ENCODE measurements around the gene SLC25A21.

SLC25A21 gene

GRCh38 chr14:37142835-37143401 is 29.5 kb downstream of the SLC25A21 start:
- H3K79me2 ChIP-seq (ENCODE audit: control insufficient read depth, low read length) = no peaks in the 10 kb centered on the region
- no peaks in the 10 kb centered on the region for H3K36me3 ChIP-seq (ENCODE audit: control insufficient read depth, low read length)
- H3K9me2 ChIP-seq (replicated peaks; ENCODE audit: control insufficient read depth, low read length) = no peaks in the 10 kb centered on the region
- H3F3A ChIP-seq (ENCODE audit: control insufficient read depth, insufficient read depth) = no peaks in the 10 kb centered on the region
- H4K20me1 ChIP-seq (ENCODE audit: control insufficient read depth, insufficient read depth, low read depth, low read length) = no peaks in the 10 kb centered on the region
- H3K27ac ChIP-seq (ENCODE audit: low read depth, low read length) = no peak overlapping the region
- no peak overlapping the region for H3K4me3 ChIP-seq (ENCODE audit: low read length)
- no peaks in the 10 kb centered on the region for H3K9me3 ChIP-seq (ENCODE audit: control insufficient read depth, insufficient read depth, low read length)
- H3K4me2 ChIP-seq (ENCODE audit: low read length) = no peak overlapping the region
- TF ChIP-seq EZH2phosphoT487 (IDR thresholded peaks at IDR 0.05; ENCODE audit: borderline replicate concordance, low read length) (no peak), CTCF (IDR thresholded peaks at IDR 0.05; ENCODE audit: low read depth, low read length, poor library complexity, severe bottlenecking) (no peak)
- no peaks in the 10 kb centered on the region for H3K4me1 ChIP-seq (ENCODE audit: control insufficient read depth, low read length)
- H3K27me3 ChIP-seq (ENCODE audit: control insufficient read depth, low read length) = no peaks in the 10 kb centered on the region

GRCh38 chr14:37140176-37140575 is 32.2 kb downstream of the SLC25A21 start:
- TF ChIP-seq EZH2phosphoT487 (IDR thresholded peaks at IDR 0.05; ENCODE audit: borderline replicate concordance, low read length) (no peak), CTCF (IDR thresholded peaks at IDR 0.05; ENCODE audit: low read depth, low read length, poor library complexity, severe bottlenecking) (no peak)
- Histone ChIP-seq H3K4me1 (ENCODE audit: control insufficient read depth, low read length) (no peaks in the 10 kb centered on the region), H3K27me3 (ENCODE audit: control insufficient read depth, low read length) (no peaks in the 10 kb centered on the region), H3K4me2 (ENCODE audit: low read length) (no peak overlapping the region), H3K36me3 (ENCODE audit: control insufficient read depth, low read length) (no peaks in the 10 kb centered on the region), H3K9me3 (ENCODE audit: control insufficient read depth, insufficient read depth, low read length) (no peaks in the 10 kb centered on the region), H3F3A (ENCODE audit: control insufficient read depth, insufficient read depth) (no peaks in the 10 kb centered on the region), H3K9me2 (replicated peaks; ENCODE audit: control insufficient read depth, low read length) (no peaks in the 10 kb centered on the region), H4K20me1 (ENCODE audit: control insufficient read depth, insufficient read depth, low read depth, low read length) (no peaks in the 10 kb centered on the region), H3K4me3 (ENCODE audit: low read length) (no peak overlapping the region), H3K27ac (ENCODE audit: low read depth, low read length) (no peak overlapping the region), H3K79me2 (ENCODE audit: control insufficient read depth, low read length) (no peaks in the 10 kb centered on the region)

GRCh38 chr14:37139710-37140109 is 32.7 kb downstream of the SLC25A21 start:
- no peaks in the 10 kb centered on the region for H4K20me1 ChIP-seq (ENCODE audit: control insufficient read depth, insufficient read depth, low read depth, low read length)
- no peaks in the 10 kb centered on the region for H3K9me2 ChIP-seq (replicated peaks; ENCODE audit: control insufficient read depth, low read length)
- no peak overlapping the region for H3K4me2 ChIP-seq (ENCODE audit: low read length)
- no peaks in the 10 kb centered on the region for H3K36me3 ChIP-seq (ENCODE audit: control insufficient read depth, low read length)
- no peaks in the 10 kb centered on the region for H3F3A ChIP-seq (ENCODE audit: control insufficient read depth, insufficient read depth)
- no peaks in the 10 kb centered on the region for H3K27me3 ChIP-seq (ENCODE audit: control insufficient read depth, low read length)
- H3K27ac ChIP-seq (ENCODE audit: low read depth, low read length) = no peak overlapping the region
- no peaks in the 10 kb centered on the region for H3K9me3 ChIP-seq (ENCODE audit: control insufficient read depth, insufficient read depth, low read length)
- TF ChIP-seq CTCF (IDR thresholded peaks at IDR 0.05; ENCODE audit: low read depth, low read length, poor library complexity, severe bottlenecking) = no peak
- no peak for TF ChIP-seq EZH2phosphoT487 (IDR thresholded peaks at IDR 0.05; ENCODE audit: borderline replicate concordance, low read length)
- no peaks in the 10 kb centered on the region for H3K4me1 ChIP-seq (ENCODE audit: control insufficient read depth, low read length)
- no peaks in the 10 kb centered on the region for H3K79me2 ChIP-seq (ENCODE audit: control insufficient read depth, low read length)
- no peak overlapping the region for H3K4me3 ChIP-seq (ENCODE audit: low read length)

Data from DOHH2 (cell line).